Body of pancreas (tissue), 4 donors: ENCODE data around the gene IRF7. TPM values are rescaled to one million over a fixed set of nuclear protein-coding genes. Genes with fewer than 3 reads are reported as not detected.

ENCODE experiments used
- ATAC-seq: fragments of 150-250 bp; one replicate; pipeline ENCODE4 v1.9.1; 2016
- DNase-seq, 4 donors: peaks; one replicate each; pipeline ENCODE4 v3.0.0-alpha.2; 2019
- H3K27ac ChIP-seq, 4 donors: fragments of 200-600 bp; sonication (generic); 1 replicate in 3 of 4; 2 replicates in 1 of 4; pipeline versions ENCODE4 v1.5.1 to v1.6.1; 2016 to 2019; ENCODE audit warnings: mild to moderate bottlenecking in 1 of 4, mixed read lengths in 1 of 4, moderate library complexity in 1 of 4
- H3K27me3 ChIP-seq, 2 donors: fragments of 200-600 bp; sonication (generic); one replicate each; pipeline ENCODE4 v1.6.0; 2016; ENCODE audit warnings: mild to moderate bottlenecking in 1 of 2
- H3K36me3 ChIP-seq, 2 donors: fragments of 200-600 bp; sonication (generic); replicated peaks in 1 of 2; 2 replicates each; pipeline ENCODE4 v1.5.1; 2016; ENCODE audit warnings: low read depth in 2 of 2; ENCODE audit not compliant: insufficient read depth in 1 of 2
- H3K4me1 ChIP-seq: fragments of 200-600 bp; sonication (generic); one replicate; pipeline ENCODE4 v1.6.0; 2016
- H3K4me3 ChIP-seq, 2 donors: fragments of 200-600 bp; sonication (generic); 1 replicate in 1 of 2; 2 replicates in 1 of 2; pipeline ENCODE4 v1.5.1; 2016 to 2019
- H3K9me3 ChIP-seq, 3 donors: fragments of 200-600 bp; sonication (generic); 1 replicate in 2 of 3; 2 replicates in 1 of 3; pipeline ENCODE4 v1.5.1; 2016
- CTCF ChIP-seq, 7 experiments: fragments of 450-650 bp in 4 of 7; fragments of 200-600 bp in 3 of 7; sonication (generic) in 3 of 7; IDR thresholded peaks; one replicate each; pipeline ENCODE4 v1.5.1; 2016 to 2019; ENCODE audit warnings: antibody characterized with exemption in 7 of 7
- POLR2A ChIP-seq, 3 donors: fragments of 450-650 bp; IDR thresholded peaks; one replicate each; pipeline ENCODE4 v1.6.1; 2016; ENCODE audit warnings: antibody characterized with exemption in 3 of 3, mild to moderate bottlenecking in 2 of 3
- WGBS, 2 donors: methylation state at CpG; one replicate each; pipeline ENCODE4 v1.1.5; 2017; 5-methylcytosine and 5-hydroxymethylcytosine counted together
- intact Hi-C: fragments of 100-400 bp; cut with DNase I; formaldehyde crosslinking; loops from one replicate; pipeline ENCODE4 v1.15.1; 2023
- total RNA-seq, 2 donors: library from RNA; depleted of rRNA; stranded (reverse); fragments of >200 nt; gene quantifications; one replicate each; pipeline ENCODE4 v1.1.0, GENCODE V29; 2016

The IRF7 gene
- total RNA-seq, 2 donors from 2014 or later = 10.4 to 10.9 TPM

- intact Hi-C loops = no loop called here
- Histone ChIP-seq H3K27me3 (no peaks in the 10 kb centered on the region), H3K4me1 (peaks cover 32% of the 10 kb centered on the region), H3K36me3 (no peaks in the 10 kb centered on the region), H3K4me3 (no peak overlapping the region), H3K27ac (peak overlapping the region; percentile 41 to 81 (median 76)), H3K9me3 (no peaks in the 10 kb centered on the region)
- ATAC-seq (no peak), DNase-seq (peak in 1 of 4 donors; percentile 29)
- 35 to 47% methylated on average over 5 to 29 of the region's 41 CpGs for WGBS, 2 donors
- TF ChIP-seq CTCF (IDR thresholded peaks at IDR 0.05) (no peak), POLR2A (IDR thresholded peaks at IDR 0.05) (no peak)
These were observed 48.0 kb downstream of the IRF7 start for GRCh38 chr11:567629-568292.

- intact Hi-C loops = no loop called here
- no peak for ATAC-seq
- Histone ChIP-seq H3K27ac (peak overlapping the region; percentile 41 to 81 (median 76)), H3K4me1 (peaks cover 39% of the 10 kb centered on the region), H3K4me3 (no peak overlapping the region), H3K36me3 (no peaks in the 10 kb centered on the region), H3K27me3 (no peaks in the 10 kb centered on the region), H3K9me3 (no peaks in the 10 kb centered on the region)
- TF ChIP-seq CTCF (IDR thresholded peaks at IDR 0.05) (no peak), POLR2A (IDR thresholded peaks at IDR 0.05) (no peak)
- WGBS, 2 donors = 87 to 88% methylated on average over 6 to 16 of the region's 18 CpGs
- DNase-seq = no peak
These were observed 48.6 kb downstream of the IRF7 start for GRCh38 chr11:567011-567628.

GRCh38 chr11:565921-566509, 49.7 kb downstream of the IRF7 start:
- TF ChIP-seq CTCF (IDR thresholded peaks at IDR 0.05) (no peak), POLR2A (IDR thresholded peaks at IDR 0.05) (no peak)
- WGBS, 2 donors = 80 to 87% methylated on average over 2 to 12 of the region's 12 CpGs
- Histone ChIP-seq H3K36me3 (no peaks in the 10 kb centered on the region), H3K4me1 (peaks cover 47% of the 10 kb centered on the region), H3K27ac (peak overlapping the region in 1 of 4 donors; percentile 11), H3K27me3 (no peaks in the 10 kb centered on the region), H3K4me3 (no peak overlapping the region), H3K9me3 (no peaks in the 10 kb centered on the region)
- DNase-seq (no peak), ATAC-seq (no peak)
- intact Hi-C loops = no loop called here

- DNase-seq = no peak
- intact Hi-C loops = no loop called here
- 83% methylated on average over 9 to 12 of the region's 12 CpGs for WGBS, 2 donors
These were observed 51.8 kb downstream of the IRF7 start for GRCh38 chr11:563812-564578.

More at GRCh38 chr11:563812-564578, 51.8 kb downstream of the IRF7 start:
- H3K4me3 ChIP-seq = no peak overlapping the region
- ATAC-seq = no peak
- no peak overlapping the region for H3K27ac ChIP-seq
- no peaks in the 10 kb centered on the region for H3K27me3 ChIP-seq
- TF ChIP-seq POLR2A (IDR thresholded peaks at IDR 0.05) = no peak
- no peak for TF ChIP-seq CTCF (IDR thresholded peaks at IDR 0.05)
- no peaks in the 10 kb centered on the region for H3K9me3 ChIP-seq
- H3K36me3 ChIP-seq = no peaks in the 10 kb centered on the region
- peaks cover 54% of the 10 kb centered on the region for H3K4me1 ChIP-seq
